Common myeloid progenitor, CD34-positive (primary cell): ENCODE results near the gene PDE7B.

ENCODE experiments used
- CTCF ChIA-PET: fragments of 350-600 bp; sonication (Branson Sonifier 250); formaldehyde crosslinking; loops from one replicate; lab custom pipeline; 2021; ENCODE audit warnings: antibody characterized with exemption; lab: Charles Lee
- POLR2A ChIA-PET: fragments of 350-600 bp; sonication (Branson Sonifier 250); formaldehyde crosslinking; loops from one replicate; lab custom pipeline; 2021; ENCODE audit warnings: antibody characterized with exemption; lab: Charles Lee
- DNase-seq, 3 donors: peaks; one replicate each; pipeline versions ENCODE4 v3.0.0 to v3.0.0-alpha.2; 2013
- H3K27ac ChIP-seq, 2 experiments: 1 replicate in 1 of 2; 2 replicates in 1 of 2; pipeline ENCODE4 v1.7.0; 2013; ENCODE audit warnings: inconsistent platforms in 2 of 2, low read length in 2 of 2, mild to moderate bottlenecking in 2 of 2, low read depth in 1 of 2, moderate library complexity in 1 of 2; ENCODE audit not compliant: severe bottlenecking in 2 of 2, insufficient read depth in 1 of 2, poor library complexity in 1 of 2
- H3K27me3 ChIP-seq, 5 experiments: replicated peaks in 2 of 5; 1 replicate in 3 of 5; 2 replicates in 2 of 5; pipeline versions ENCODE4 v1.6.1 to v1.7.0; 2013; ENCODE audit warnings: low read length in 4 of 5, mild to moderate bottlenecking in 2 of 5, moderate library complexity in 2 of 5, inconsistent platforms in 1 of 5; ENCODE audit not compliant: insufficient read depth in 5 of 5, control insufficient read depth in 4 of 5
- H3K36me3 ChIP-seq, 4 experiments: 1 replicate in 2 of 4; 2 replicates in 2 of 4; pipeline versions ENCODE4 v1.6.1 to v1.7.0; 2013; ENCODE audit warnings: low read length in 3 of 4, control low read depth in 1 of 4, mild to moderate bottlenecking in 1 of 4; ENCODE audit not compliant: control insufficient read depth in 4 of 4, insufficient read depth in 4 of 4
- H3K4me1 ChIP-seq, 4 experiments: 1 replicate in 3 of 4; 2 replicates in 1 of 4; pipeline versions ENCODE4 v1.6.1 to v1.7.1; 2013; ENCODE audit warnings: low read length in 3 of 4, mild to moderate bottlenecking in 3 of 4, control low read depth in 1 of 4, inconsistent platforms in 1 of 4, moderate library complexity in 1 of 4; ENCODE audit not compliant: control insufficient read depth in 4 of 4, insufficient read depth in 4 of 4; ENCODE audit errors: control extremely low read depth in 1 of 4
- H3K4me3 ChIP-seq, 7 experiments: 1 replicate in 4 of 7; 2 replicates in 3 of 7; pipeline versions ENCODE4 v1.5.1 to v1.7.0; 2013; ENCODE audit warnings: mild to moderate bottlenecking in 7 of 7, low read length in 6 of 7, moderate library complexity in 6 of 7, inconsistent platforms in 2 of 7, low read depth in 2 of 7, control low read depth in 1 of 7; ENCODE audit not compliant: insufficient read depth in 4 of 7, control insufficient read depth in 1 of 7; ENCODE audit errors: extremely low read depth in 1 of 7
- H3K9me3 ChIP-seq, 5 experiments: 1 replicate in 4 of 5; 2 replicates in 1 of 5; pipeline versions ENCODE4 v1.6.1 to v1.7.1; 2013; ENCODE audit warnings: low read length in 4 of 5, mild to moderate bottlenecking in 2 of 5, inconsistent platforms in 1 of 5, low read depth in 1 of 5, moderate library complexity in 1 of 5; ENCODE audit not compliant: control insufficient read depth in 4 of 5, insufficient read depth in 2 of 5; ENCODE audit errors: control extremely low read depth in 1 of 5
- WGBS: methylation state at CpG from one replicate; pipeline ENCODE4 v1.1.5; 2013; ENCODE audit not compliant: insufficient coverage; 5-methylcytosine and 5-hydroxymethylcytosine counted together

Gene PDE7B

GRCh38 chr6:136244061-136244616, 392.6 kb downstream of the PDE7B start:
- no peak overlapping the region for H3K4me3 ChIP-seq
- no peaks in the 10 kb centered on the region for H3K27me3 ChIP-seq
- H3K27ac ChIP-seq = no peak overlapping the region
- no peaks in the 10 kb centered on the region for H3K9me3 ChIP-seq
- H3K4me1 ChIP-seq = peaks cover 0 to 3% (median 1%) of the 10 kb centered on the region in 4 experiments
- DNase-seq = no peak
- 100% methylated on average over 1 of the region's 5 CpGs for WGBS
- peaks cover 0 to 27% (median 6%) of the 10 kb centered on the region in 4 experiments for H3K36me3 ChIP-seq
- POLR2A ChIA-PET = no interaction called here
- CTCF ChIA-PET = interaction anchor here (1.5 kb wide), 1 partner anchor 18 kb away, joined by 6 read pairs; no protein-coding TSS in a partner anchor
